Measurements from ENCODE around the gene TRERF1. TPM values are rescaled to one million over a fixed set of nuclear protein-coding genes. Genes with fewer than 3 reads are reported as not detected.

The TRERF1 gene
- total RNA-seq, 2 donors from 2014 or later = 3.5 to 3.8 TPM

- Histone ChIP-seq H3K9ac (ENCODE audit: low read depth in 2 of 2, low read length in 2 of 2) (peak overlapping the region; percentile 87 to 92), H3K36me3 (no peaks in the 10 kb centered on the region), H3K27ac (peak overlapping the region; percentile 93), H3K27me3 (no peaks in the 10 kb centered on the region), H3K4me3 (peak overlapping the region; percentile 81), H3K4me1 (no peaks in the 10 kb centered on the region), H3K9me3 (no peaks in the 10 kb centered on the region)
- intact Hi-C loops (cut with DNase I) = no loop called here
- TF ChIP-seq, protein P1, sequence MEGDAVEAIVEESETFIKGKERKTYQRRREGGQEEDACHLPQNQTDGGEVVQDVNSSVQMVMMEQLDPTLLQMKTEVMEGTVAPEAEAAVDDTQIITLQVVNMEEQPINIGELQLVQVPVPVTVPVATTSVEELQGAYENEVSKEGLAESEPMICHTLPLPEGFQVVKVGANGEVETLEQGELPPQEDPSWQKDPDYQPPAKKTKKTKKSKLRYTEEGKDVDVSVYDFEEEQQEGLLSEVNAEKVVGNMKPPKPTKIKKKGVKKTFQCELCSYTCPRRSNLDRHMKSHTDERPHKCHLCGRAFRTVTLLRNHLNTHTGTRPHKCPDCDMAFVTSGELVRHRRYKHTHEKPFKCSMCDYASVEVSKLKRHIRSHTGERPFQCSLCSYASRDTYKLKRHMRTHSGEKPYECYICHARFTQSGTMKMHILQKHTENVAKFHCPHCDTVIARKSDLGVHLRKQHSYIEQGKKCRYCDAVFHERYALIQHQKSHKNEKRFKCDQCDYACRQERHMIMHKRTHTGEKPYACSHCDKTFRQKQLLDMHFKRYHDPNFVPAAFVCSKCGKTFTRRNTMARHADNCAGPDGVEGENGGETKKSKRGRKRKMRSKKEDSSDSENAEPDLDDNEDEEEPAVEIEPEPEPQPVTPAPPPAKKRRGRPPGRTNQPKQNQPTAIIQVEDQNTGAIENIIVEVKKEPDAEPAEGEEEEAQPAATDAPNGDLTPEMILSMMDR (IDR thresholded peaks at IDR 0.05) = no peak
- DNase-seq = peak; percentile 86
Measured at GRCh38 chr6:42453031-42453653, 1.4 kb upstream of the TRERF1 start.

GRCh38 chr6:42452171-42453030, 675 bp upstream of the TRERF1 start:
- TF ChIP-seq, protein P1 (IDR thresholded peaks at IDR 0.05) = no peak
- Histone ChIP-seq H3K36me3 (no peaks in the 10 kb centered on the region), H3K4me1 (no peaks in the 10 kb centered on the region), H3K27me3 (no peaks in the 10 kb centered on the region), H3K4me3 (peak overlapping the region; percentile 81), H3K9ac (ENCODE audit: low read depth in 2 of 2, low read length in 2 of 2) (peak overlapping the region; percentile 87 to 92), H3K27ac (peak overlapping the region; percentile 93), H3K9me3 (no peaks in the 10 kb centered on the region)
- intact Hi-C loops (cut with DNase I) = no loop called here
- peak; percentile 73 for DNase-seq

DNA sequence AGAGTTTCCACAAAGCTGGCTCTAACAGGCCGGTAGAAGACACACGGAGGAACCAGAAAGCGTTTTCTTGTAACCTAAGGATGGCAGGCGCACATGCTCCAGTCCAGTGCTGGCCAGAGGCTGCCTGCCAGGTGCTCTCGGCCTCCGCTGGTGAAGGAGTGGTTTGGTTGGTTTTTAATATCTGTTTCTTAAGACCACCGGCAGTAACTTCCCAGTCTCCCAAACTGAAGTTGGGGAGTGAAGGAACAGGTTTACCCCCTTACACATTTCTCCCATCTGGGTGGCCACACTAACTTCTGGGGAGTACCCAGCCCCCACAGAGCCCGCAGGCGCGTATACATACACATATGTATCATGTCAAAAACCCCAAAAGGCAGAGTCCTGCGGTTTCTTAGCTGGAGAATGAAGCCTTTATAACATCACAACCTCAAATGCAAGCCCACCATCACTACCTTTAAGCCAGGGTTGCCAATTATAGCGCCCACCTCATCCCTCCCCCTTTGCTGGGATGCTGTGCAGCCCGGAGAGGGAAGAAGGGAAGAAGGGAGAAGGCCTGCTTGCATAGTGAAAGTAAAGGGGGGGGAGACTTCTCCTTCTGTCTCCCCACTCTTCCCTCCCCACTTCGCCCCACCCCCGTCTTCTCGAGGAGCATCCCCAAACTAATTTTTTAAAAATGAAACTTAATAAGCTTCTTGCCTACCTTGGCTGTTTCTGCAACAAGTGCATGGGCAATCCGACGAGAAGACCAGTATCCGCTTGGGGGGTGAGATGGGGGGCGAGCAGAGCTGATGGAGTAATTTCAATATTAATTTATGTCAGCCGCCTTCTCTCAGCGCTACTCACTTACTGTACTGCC, 1.0 kb downstream of the TRERF1 start:
- peak overlapping the region; percentile 45 to 80 for H3K9ac ChIP-seq (ENCODE audit: low read depth in 2 of 2, low read length in 2 of 2)

GRCh38 chr6:42449917-42450476, 1.7 kb downstream of the TRERF1 start:
- Histone ChIP-seq H3K4me1 (no peaks in the 10 kb centered on the region), H3K27ac (peak overlapping the region; percentile 93), H3K9me3 (no peaks in the 10 kb centered on the region), H3K4me3 (peak overlapping the region; percentile 81), H3K9ac (ENCODE audit: low read depth in 2 of 2, low read length in 2 of 2) (peak overlapping the region in 1 of 2 donors; percentile 80), H3K27me3 (no peaks in the 10 kb centered on the region), H3K36me3 (no peaks in the 10 kb centered on the region)
- TF ChIP-seq, protein P1 (IDR thresholded peaks at IDR 0.05) = no peak
- intact Hi-C loops (cut with DNase I) = no loop called here
- no peak for DNase-seq

More for the DNA sequence above, 1.0 kb downstream of the TRERF1 start:
- no peaks in the 10 kb centered on the region for H3K4me1 ChIP-seq
- no peaks in the 10 kb centered on the region for H3K36me3 ChIP-seq
- DNase-seq = peak; percentile 42
- H3K27me3 ChIP-seq = no peaks in the 10 kb centered on the region
- TF ChIP-seq, protein P1 (IDR thresholded peaks at IDR 0.05) = no peak
- H3K4me3 ChIP-seq = peak overlapping the region; percentile 81
- peak overlapping the region; percentile 93 for H3K27ac ChIP-seq
- no peaks in the 10 kb centered on the region for H3K9me3 ChIP-seq
- intact Hi-C loops (cut with DNase I) = no loop called here
